H9 (cell line): ENCODE results near the gene CCND2. TPM values are rescaled to one million over a fixed set of nuclear protein-coding genes. Genes with fewer than 3 reads are reported as not detected.

Source experiments
- DNase-seq: peaks from one replicate; pipeline ENCODE4 v3.0.0-alpha.2; 2017
- H2AFZ ChIP-seq: one replicate; pipeline ENCODE4 v1.6.1; 2013; ENCODE audit warnings: mild to moderate bottlenecking, low read length, control low read depth, moderate library complexity
- H2AK5ac ChIP-seq: 2 replicates; pipeline ENCODE4 v1.6.1; 2013; ENCODE audit warnings: low read length, control low read depth, mixed read lengths; ENCODE audit not compliant: insufficient read length
- H2BK120ac ChIP-seq: one replicate; pipeline ENCODE4 v1.6.1; 2013; ENCODE audit warnings: low read depth, mild to moderate bottlenecking, low read length, control low read depth, inconsistent platforms; ENCODE audit not compliant: poor library complexity, severe bottlenecking
- H2BK12ac ChIP-seq: 2 replicates; pipeline ENCODE4 v1.6.1; 2013; ENCODE audit warnings: low read length, control low read depth, mixed read lengths, low read depth; ENCODE audit not compliant: insufficient read length
- H2BK15ac ChIP-seq: 2 replicates; pipeline ENCODE4 v1.6.1; 2013; ENCODE audit warnings: low read depth, low read length, control low read depth
- H2BK20ac ChIP-seq: one replicate; pipeline ENCODE4 v1.6.1; 2013; ENCODE audit warnings: low read depth, mild to moderate bottlenecking, low read length, control low read depth, inconsistent platforms; ENCODE audit not compliant: poor library complexity, severe bottlenecking
- H2BK5ac ChIP-seq: 2 replicates; pipeline ENCODE4 v1.6.1; 2013; ENCODE audit warnings: low read length, control low read depth, mixed read lengths; ENCODE audit not compliant: insufficient read length
- H3K14ac ChIP-seq: 2 replicates; pipeline ENCODE4 v1.6.1; 2013; ENCODE audit warnings: low read length, control low read depth; ENCODE audit not compliant: insufficient read depth
- H3K18ac ChIP-seq: 2 replicates; pipeline ENCODE4 v1.6.1; 2013; ENCODE audit warnings: low read depth, mild to moderate bottlenecking, mixed read lengths, low read length, control low read depth; ENCODE audit not compliant: insufficient read length
- H3K23ac ChIP-seq: 2 replicates; pipeline ENCODE4 v1.6.1; 2013; ENCODE audit warnings: low read length, control low read depth, mixed read lengths, low read depth; ENCODE audit not compliant: insufficient read length
- H3K23me2 ChIP-seq: 2 replicates; pipeline ENCODE4 v1.6.1; 2013; ENCODE audit warnings: low read depth, mild to moderate bottlenecking, mixed read lengths, low read length, control low read depth; ENCODE audit not compliant: insufficient read length, poor library complexity, severe bottlenecking
- H3K27ac ChIP-seq: 2 replicates; pipeline ENCODE4 v1.5.1; 2013; ENCODE audit warnings: low read length, control low read depth, mixed read lengths, low read depth; ENCODE audit not compliant: insufficient read length
- H3K27me3 ChIP-seq: 2 replicates; pipeline ENCODE4 v1.6.1; 2013; ENCODE audit warnings: low read length, control low read depth, inconsistent platforms; ENCODE audit not compliant: insufficient read depth
- H3K4ac ChIP-seq: 2 replicates; pipeline ENCODE4 v1.6.1; 2013; ENCODE audit warnings: low read depth, mild to moderate bottlenecking, control low read depth, inconsistent platforms, low read length, moderate library complexity
- H3K4me1 ChIP-seq: 2 replicates; pipeline ENCODE4 v1.6.1; 2013; ENCODE audit warnings: low read length, control low read depth, inconsistent platforms; ENCODE audit not compliant: insufficient read depth
- H3K4me2 ChIP-seq: 2 replicates; pipeline ENCODE4 v1.6.1; 2013; ENCODE audit warnings: low read length, control low read depth, mixed read lengths; ENCODE audit not compliant: insufficient read length, insufficient read depth
- H3K56ac ChIP-seq: 2 replicates; pipeline ENCODE4 v1.6.1; 2013; ENCODE audit warnings: low read depth, mild to moderate bottlenecking, mixed read lengths, low read length, control low read depth; ENCODE audit not compliant: insufficient read length
- H3K79me1 ChIP-seq: 2 replicates; pipeline ENCODE4 v1.6.1; 2013; ENCODE audit warnings: low read depth, mild to moderate bottlenecking, moderate library complexity, low read length, control low read depth, inconsistent platforms; ENCODE audit not compliant: insufficient read depth, poor library complexity, severe bottlenecking
- H3K79me2 ChIP-seq: 2 replicates; pipeline ENCODE4 v1.6.1; 2013; ENCODE audit warnings: low read length, control low read depth, inconsistent platforms; ENCODE audit not compliant: insufficient read depth
- H3K9ac ChIP-seq: 2 replicates; pipeline ENCODE4 v1.6.1; 2013; ENCODE audit warnings: low read length, control low read depth, mixed read lengths; ENCODE audit not compliant: insufficient read length; ENCODE audit errors: extremely low read depth
- H3K9me3 ChIP-seq: one replicate; pipeline ENCODE4 v1.6.1; 2013; ENCODE audit warnings: low read depth, low read length, inconsistent platforms; ENCODE audit not compliant: control insufficient read depth
- H3T11ph ChIP-seq: one replicate; pipeline ENCODE4 v1.6.1; 2013; ENCODE audit warnings: mild to moderate bottlenecking, low read length, control low read depth, inconsistent platforms
- H4K20me1 ChIP-seq: one replicate; pipeline ENCODE4 v1.6.1; 2013; ENCODE audit not compliant: control insufficient read depth, insufficient read length, insufficient read depth
- H4K5ac ChIP-seq: 2 replicates; pipeline ENCODE4 v1.6.1; 2013; ENCODE audit warnings: low read depth, mild to moderate bottlenecking, mixed read lengths, low read length, control low read depth; ENCODE audit not compliant: insufficient read length
- H4K8ac ChIP-seq: replicated peaks from 2 replicates; pipeline ENCODE4 v1.6.1; 2013; ENCODE audit warnings: low read length, control low read depth, mixed read lengths, low read depth; ENCODE audit not compliant: insufficient read length
- H4K91ac ChIP-seq: 2 replicates; pipeline ENCODE4 v1.6.1; 2013; ENCODE audit warnings: low read depth, mild to moderate bottlenecking, moderate library complexity, mixed read lengths, low read length, control low read depth; ENCODE audit not compliant: insufficient read length
- H3K27ac Mint-ChIP-seq, 3 experiments: 2 replicates in 2 of 3; 3 replicates in 1 of 3; pipeline ENCODE4 v1.8.0; 2020 to 2021; ENCODE audit warnings: mixed read lengths in 3 of 3, mild to moderate bottlenecking in 1 of 3, moderate library complexity in 1 of 3
- H3K27me3 Mint-ChIP-seq: 2 replicates; pipeline ENCODE4 v1.8.0; 2021; ENCODE audit warnings: low read depth, mild to moderate bottlenecking, moderate library complexity, mixed read lengths
- H3K36me3 Mint-ChIP-seq, 3 experiments: 2 replicates in 2 of 3; 3 replicates in 1 of 3; pipeline ENCODE4 v1.8.0; 2020 to 2021; ENCODE audit warnings: low read depth in 3 of 3, mixed read lengths in 3 of 3; ENCODE audit not compliant: insufficient read depth in 1 of 3
- H3K4me1 Mint-ChIP-seq, 2 experiments: 2 replicates each; pipeline ENCODE4 v1.8.0; 2020; ENCODE audit warnings: mixed read lengths in 2 of 2
- H3K4me3 Mint-ChIP-seq, 2 experiments: 2 replicates in 1 of 2; 3 replicates in 1 of 2; pipeline ENCODE4 v1.8.0; 2020 to 2021; ENCODE audit warnings: mild to moderate bottlenecking in 2 of 2, mixed read lengths in 2 of 2, moderate library complexity in 1 of 2
- H3K9me3 Mint-ChIP-seq, 2 experiments: 2 replicates in 1 of 2; 3 replicates in 1 of 2; pipeline ENCODE4 v1.8.0; 2020; ENCODE audit warnings: mild to moderate bottlenecking in 2 of 2, mixed read lengths in 2 of 2, moderate library complexity in 1 of 2
- CTCF ChIP-seq: fragments of 200-600 bp; sonication (generic); conservative IDR thresholded peaks from 3 replicates; pipeline ENCODE4 v1.8.0; 2021; ENCODE audit warnings: antibody characterized with exemption, mild to moderate bottlenecking
- WGBS: extraction: QIAGEN DNeasy Blood & Tissue Kit; methylation state at CpG from one replicate; pipeline ENCODE4 v1.1.7; 2013; ENCODE audit warnings: missing lambda C conversion rate, low lambda C conversion rate, mixed read lengths; ENCODE audit not compliant: insufficient read length; ENCODE audit errors: extremely low coverage; 5-methylcytosine and 5-hydroxymethylcytosine counted together
- total RNA-seq: library from RNA; stranded (reverse); gene quantifications from 2 replicates; pipeline ENCODE4 v1.2.1, GENCODE V29; 2021

Gene CCND2
- total RNA-seq, 1 experiment from 2014 or later: 104 TPM

- Histone ChIP-seq H2AFZ (no peak overlapping the region), H2AK5ac (no peak overlapping the region)
- TF ChIP-seq CTCF: no peak
These were observed 21.6 kb upstream of the CCND2 start for GRCh38 chr12:4251967-4252366.

More at GRCh38 chr12:4251967-4252366, 21.6 kb upstream of the CCND2 start:
- H3K27me3 Mint-ChIP-seq: peaks cover 14% of the 10 kb centered on the region
- Histone ChIP-seq H3K79me2 (no peaks in the 10 kb centered on the region), H2BK120ac (no peak overlapping the region), H3K9me3 (no peaks in the 10 kb centered on the region), H3K23ac (no peak overlapping the region), H3K4ac (no peak overlapping the region), H4K5ac (no peak overlapping the region), H3K79me1 (no peaks in the 10 kb centered on the region), H3K18ac (no peak overlapping the region), H4K20me1 (no peaks in the 10 kb centered on the region), H2BK5ac (no peak overlapping the region), H3K4me2 (no peak overlapping the region), H3K27ac (no peak overlapping the region), H3K27me3 (no peaks in the 10 kb centered on the region), H3T11ph (no peak overlapping the region), H4K91ac (no peak overlapping the region), H3K4me1 (no peaks in the 10 kb centered on the region), H3K14ac (no peak overlapping the region), H2BK15ac (no peak overlapping the region), H2BK20ac (no peak overlapping the region), H4K8ac (no peak overlapping the region), H3K23me2 (no peaks in the 10 kb centered on the region), H2BK12ac (no peak overlapping the region), H3K9ac (no peak overlapping the region), H3K56ac (no peak overlapping the region)
- no peak for DNase-seq
- no peak overlapping the region for H3K4me3 Mint-ChIP-seq
- H3K27ac Mint-ChIP-seq: no peak overlapping the region
- no CpG with 5 or more reads among the region's 2 CpGs for WGBS
- H3K4me1 Mint-ChIP-seq: peaks cover 15 to 23% of the 10 kb centered on the region in 2 experiments
- H3K9me3 Mint-ChIP-seq: no peaks in the 10 kb centered on the region; a peak in 1 of 5 replicates
- H3K36me3 Mint-ChIP-seq: no peaks in the 10 kb centered on the region
